Adrenal gland (tissue), 12 donors: ENCODE results near the gene C1QTNF2. TPM values are rescaled to one million over a fixed set of nuclear protein-coding genes. Genes with fewer than 3 reads are reported as not detected.

Experiments used
- DNase-seq, 7 donors: peaks; one replicate each; pipeline ENCODE4 v3.0.0-alpha.2; 2019 to 2020
- H3K27ac ChIP-seq, 5 donors: fragments of 200-600 bp; sonication (generic) in 4 of 5; 1 replicate in 3 of 5; 2 replicates in 2 of 5; pipeline versions ENCODE4 v1.5.1 to v1.8.0; 2016 to 2020; ENCODE audit warnings: mild to moderate bottlenecking in 1 of 5
- H3K27me3 ChIP-seq: fragments of 200-600 bp; 2 replicates; pipeline ENCODE4 v1.8.0; 2021
- H3K36me3 ChIP-seq, 2 donors: fragments of 200-600 bp; replicated peaks in 1 of 2; 1 replicate in 1 of 2; 2 replicates in 1 of 2; pipeline versions ENCODE4 v1.5.1 to v1.8.0; 2018 to 2022
- H3K4me1 ChIP-seq, 2 donors: fragments of 200-600 bp; replicated peaks in 1 of 2; 1 replicate in 1 of 2; 2 replicates in 1 of 2; pipeline versions ENCODE4 v1.5.1 to v1.8.0; 2018 to 2021
- H3K4me3 ChIP-seq, 4 donors: fragments of 200-600 bp; sonication (generic) in 3 of 4; one replicate each; pipeline ENCODE4 v1.5.1; 2016 to 2018
- H3K9me3 ChIP-seq, 3 donors: fragments of 200-600 bp; sonication (generic) in 1 of 3; replicated peaks in 1 of 3; 1 replicate in 2 of 3; 2 replicates in 1 of 3; pipeline versions ENCODE4 v1.5.1 to v1.8.0; 2016 to 2021
- CTCF ChIP-seq, 6 experiments: fragments of 450-650 bp in 4 of 6; fragments of 200-600 bp in 2 of 6; sonication (generic) in 1 of 6; IDR thresholded peaks; 1 replicate in 5 of 6; 2 replicates in 1 of 6; pipeline versions ENCODE4 v1.5.1 to v1.8.0; 2016 to 2021; ENCODE audit warnings: antibody characterized with exemption in 6 of 6, mild to moderate bottlenecking in 2 of 6, moderate library complexity in 1 of 6
- POLR2A ChIP-seq, 2 donors: fragments of 450-650 bp; IDR thresholded peaks; one replicate each; pipeline ENCODE4 v1.6.1; 2017; ENCODE audit warnings: antibody characterized with exemption in 2 of 2, mild to moderate bottlenecking in 2 of 2, moderate library complexity in 1 of 2
- WGBS, 4 donors: extraction: QIAGEN DNeasy Blood & Tissue Kit in 2 of 4; methylation state at CpG; one replicate each; pipeline versions ENCODE4 v1.1.5 to v1.1.7; 2013 to 2017; 5-methylcytosine and 5-hydroxymethylcytosine counted together
- intact Hi-C, 2 donors: fragments of 100-400 bp; cut with DNase I; formaldehyde crosslinking; loops; one replicate each; pipeline versions ENCODE4 v1.14.1 to v1.15.0; 2022 to 2023
- polyA plus RNA-seq, 3 donors: library from polyadenylated mRNA; stranded (reverse); fragments of 200-250 nt in 2 of 3; fragments of 350-450 nt in 1 of 3; fragmentation: Illumina TruSeq in 1 of 3; extraction: RNeasy Lipid Tissue Mini Kit (QIAGEN cat#74804) in 1 of 3; gene quantifications; one replicate each; pipeline ENCODE4 v1.2.3, GENCODE V29; 2013 to 2014
- small RNA-seq, 2 donors: library from RNA; depleted of rRNA; stranded (forward); fragments of <200 nt; gene quantifications; one replicate each; pipeline ENCODE3, GENCODE V24; 2016
- total RNA-seq, 9 donors: library from RNA; depleted of rRNA in 4 of 9; stranded (reverse); fragments of >200 nt in 4 of 9; fragments of 120-200 nt in 1 of 9; fragmentation: NEBNext Ultra II Directional in 1 of 9; extraction: Animal tissue kit (Norgen Biotek cat#: 25700) in 1 of 9; gene quantifications; one replicate each; pipeline versions ENCODE4 v1.1.0 to v1.2.4, GENCODE V29; 2013 to 2023
- donor health status: healthy with polysubstance abuse.
- donor health status: Bipolar disorder and iron deficiency.
- donor health status: DM: yes; HTN: yes; CAD: no.
- donor health status: DM: no; HTN: no; CAD: no.
- donor health status: DM: no; HTN: no; CAD: no.
- donor health status: DM: yes; HTN: yes; CAD: no.

The C1QTNF2 gene
- total and polyA plus RNA-seq, 12 donors, result 0.11 to 2.1 (median 0.53) TPM; not detected in 1

DNA sequence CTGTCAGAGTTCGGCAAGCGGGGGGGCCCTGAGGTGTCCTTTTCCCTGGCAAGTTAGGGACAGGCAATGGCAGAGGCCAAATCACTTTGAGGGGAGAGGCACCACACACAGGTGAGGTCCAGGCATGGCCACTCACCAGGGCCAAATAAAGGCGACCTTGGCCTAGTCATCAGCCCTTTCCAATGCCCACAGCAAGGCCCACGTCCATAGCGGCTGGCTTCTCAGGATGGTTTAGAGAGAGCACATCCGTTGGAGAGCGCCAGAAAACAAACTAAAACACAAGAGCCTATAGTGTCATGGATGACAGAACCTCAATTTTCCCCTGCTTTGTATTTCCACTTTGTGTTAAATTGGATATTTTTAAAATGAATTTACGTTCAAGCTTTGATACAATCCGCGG lies 65.1 kb downstream of the C1QTNF2 start:
- Histone ChIP-seq H3K4me3 (no peak overlapping the region), H3K27ac (no peak overlapping the region), H3K27me3 (no peaks in the 10 kb centered on the region), H3K36me3 (no peaks in the 10 kb centered on the region), H3K4me1 (no peaks in the 10 kb centered on the region), H3K9me3 (no peaks in the 10 kb centered on the region)
- WGBS, 4 donors, result 88 to 93% (median 91%) methylated on average over 10 of the region's 10 CpGs
- intact Hi-C loops, result no loop called here
- TF ChIP-seq POLR2A (IDR thresholded peaks at IDR 0.05), result no peak
- TF ChIP-seq CTCF (IDR thresholded peaks at IDR 0.05), result no peak
- no peak for DNase-seq

DNA sequence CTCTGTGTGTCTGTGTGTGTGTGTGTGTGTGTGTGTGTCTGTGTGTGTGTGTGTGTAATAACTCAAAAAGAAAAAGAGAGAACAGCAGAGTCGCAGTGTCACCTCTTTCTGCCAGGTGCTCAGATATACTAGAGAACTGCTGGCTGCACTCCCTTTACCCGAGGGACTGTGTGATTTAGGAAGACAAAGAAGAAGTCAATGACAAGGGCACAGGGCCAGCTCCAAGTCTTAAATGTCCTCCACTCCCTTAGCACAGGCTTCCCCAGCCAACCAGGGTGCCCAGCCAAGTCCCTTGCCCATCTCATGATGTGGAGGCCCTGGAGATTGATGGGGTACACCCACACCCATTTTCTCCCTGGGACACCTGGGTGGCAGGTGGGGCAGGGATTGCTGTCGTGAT lies 66.7 kb downstream of the C1QTNF2 start:
- Histone ChIP-seq H3K27me3 (no peaks in the 10 kb centered on the region), H3K27ac (no peak overlapping the region), H3K9me3 (no peaks in the 10 kb centered on the region), H3K4me1 (no peaks in the 10 kb centered on the region), H3K36me3 (no peaks in the 10 kb centered on the region), H3K4me3 (no peak overlapping the region)
- TF ChIP-seq CTCF (IDR thresholded peaks at IDR 0.05) (no peak), POLR2A (IDR thresholded peaks at IDR 0.05) (no peak)
- no peak for DNase-seq
- intact Hi-C loops, result no loop called here
- 61 to 68% (median 66%) methylated on average over 3 of the region's 3 CpGs for WGBS, 4 donors

DNA sequence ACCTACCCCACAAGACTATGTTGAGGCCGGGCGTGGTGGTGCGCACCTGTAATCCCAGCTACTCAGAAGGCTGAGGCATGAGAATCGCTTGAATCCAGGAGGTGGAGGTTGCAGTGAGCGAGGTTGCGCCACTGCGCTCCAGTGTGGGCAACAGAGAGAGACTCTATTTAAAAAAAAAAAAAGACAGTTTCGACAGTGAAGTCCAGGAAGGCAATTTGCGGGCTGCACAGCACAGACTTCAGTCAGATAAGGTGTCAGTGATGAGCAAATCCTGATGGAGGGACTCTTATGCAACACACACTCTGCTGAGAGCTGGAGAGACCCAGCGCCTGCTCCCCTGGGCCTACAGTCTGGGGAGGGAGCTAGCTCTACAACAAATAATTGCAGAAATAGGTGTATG lies 72.2 kb downstream of the C1QTNF2 start:
- TF ChIP-seq CTCF (IDR thresholded peaks at IDR 0.05) (no peak), POLR2A (IDR thresholded peaks at IDR 0.05) (no peak)
- 91 to 93% (median 92%) methylated on average over 7 to 10 of the region's 10 CpGs for WGBS, 4 donors

DNA sequence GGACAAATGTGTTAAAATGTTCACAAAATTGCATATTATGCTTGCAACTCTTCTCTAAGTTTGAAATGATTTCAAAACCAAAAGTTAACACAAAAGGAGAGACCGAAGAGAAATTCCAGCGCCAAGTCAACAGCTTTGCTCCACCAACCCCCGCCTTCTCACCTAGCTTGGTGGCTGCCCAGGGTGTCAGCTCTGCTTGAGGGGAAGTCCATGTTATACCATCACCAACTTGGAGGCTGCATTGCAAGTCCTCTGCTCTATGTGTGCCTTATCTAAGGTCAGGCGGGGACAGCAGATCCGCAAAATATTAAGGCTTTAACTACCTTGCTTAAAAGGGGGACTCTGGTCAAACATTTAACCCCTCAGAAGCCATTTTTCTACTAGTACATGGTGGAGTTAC lies 72.7 kb downstream of the C1QTNF2 start:
- 91 to 95% (median 94%) methylated on average over 5 of the region's 5 CpGs for WGBS, 4 donors
- Histone ChIP-seq H3K27me3 (no peaks in the 10 kb centered on the region), H3K9me3 (no peaks in the 10 kb centered on the region), H3K4me3 (no peak overlapping the region), H3K27ac (no peak overlapping the region), H3K36me3 (no peaks in the 10 kb centered on the region), H3K4me1 (no peaks in the 10 kb centered on the region)
- intact Hi-C loops, result no loop called here
- no peak for DNase-seq
- TF ChIP-seq CTCF (IDR thresholded peaks at IDR 0.05), result no peak
- no peak for TF ChIP-seq POLR2A (IDR thresholded peaks at IDR 0.05)

More for the DNA sequence above, 72.2 kb downstream of the C1QTNF2 start:
- Histone ChIP-seq H3K36me3 (no peaks in the 10 kb centered on the region), H3K27me3 (no peaks in the 10 kb centered on the region), H3K27ac (no peak overlapping the region), H3K9me3 (no peaks in the 10 kb centered on the region), H3K4me3 (no peak overlapping the region), H3K4me1 (no peaks in the 10 kb centered on the region)
- no peak for DNase-seq
- intact Hi-C loops, result no loop called here

Small RNA genes within 50 kb of the gene (small RNA-seq; reads per million reads assigned to genes)
- gene AC112191.3, result 0 reads per million in 2 donors

Other genes with a start within 250 kb of the C1QTNF2 start
- 10 to 100 TPM in 2 of 9 donors, 1 to 10 TPM in 5, under 1 TPM in 1, not detected in 1; 0.39 to 12.8 (median 8.4) TPM for gene FABP6, start 141.1 kb downstream of the C1QTNF2 start, total RNA-seq
- gene FABP6, start 141.1 kb downstream of the C1QTNF2 start, polyA plus RNA-seq, result 10 to 100 TPM; 12.6 to 29.4 (median 17.4) TPM
- gene CCNJL, start 58.1 kb downstream of the C1QTNF2 start, total RNA-seq, result 10 to 100 TPM in 1 of 9 donors, 1 to 10 TPM in 8; 1.2 to 10.6 (median 5.1) TPM
- 1 to 10 TPM; 1.7 to 3.3 (median 2.0) TPM for gene CCNJL, start 58.1 kb downstream of the C1QTNF2 start, polyA plus RNA-seq
- 1 to 10 TPM in 8 of 9 donors, under 1 TPM in 1; 0.42 to 9.0 (median 5.1) TPM for gene FAM200C, start 29.4 kb upstream of the C1QTNF2 start, total RNA-seq
- gene FAM200C, start 29.4 kb upstream of the C1QTNF2 start, polyA plus RNA-seq, result 1 to 10 TPM; 3.2 to 6.8 (median 6.2) TPM
- 100 to 1,000 TPM in 1 of 9 donors, 10 to 100 TPM in 8; 34.6 to 138 (median 46.2) TPM for gene SLU7, start 48.5 kb upstream of the C1QTNF2 start, total RNA-seq
- 10 to 100 TPM; 27.1 to 50.2 (median 49.1) TPM for gene SLU7, start 48.5 kb upstream of the C1QTNF2 start, polyA plus RNA-seq
- 10 to 100 TPM in 4 of 9 donors, 1 to 10 TPM in 5; 2.2 to 56.3 (median 6.5) TPM for gene PTTG1, start 51.2 kb upstream of the C1QTNF2 start, total RNA-seq
- gene PTTG1, start 51.2 kb upstream of the C1QTNF2 start, polyA plus RNA-seq, result 1 to 10 TPM; 3.2 to 8.7 (median 4.8) TPM